ENCODE data around the gene FBXO31.

The FBXO31 gene

GRCh38 chr16:87324411-87325275 lies 58.9 kb downstream of the FBXO31 start:
- no peak for DNase-seq

GRCh38 chr16:87323727-87324410 lies 59.7 kb downstream of the FBXO31 start:
- no peak for DNase-seq

- no peak for DNase-seq
Measured at GRCh38 chr16:87322833-87323726, 60.5 kb downstream of the FBXO31 start.

- DNase-seq: no peak
Measured at GRCh38 chr16:87322360-87322759, 61.2 kb downstream of the FBXO31 start.

- no peak for DNase-seq
Measured at GRCh38 chr16:87321336-87322107, 62.1 kb downstream of the FBXO31 start.

GRCh38 chr16:87320510-87321227 lies 62.9 kb downstream of the FBXO31 start:
- DNase-seq: no peak

- no peak for DNase-seq
Measured at GRCh38 chr16:87319997-87320491, 63.5 kb downstream of the FBXO31 start.

- DNase-seq: no peak
Measured at GRCh38 chr16:87319011-87319410, 64.6 kb downstream of the FBXO31 start.

- no peak for DNase-seq
Measured at GRCh38 chr16:87317750-87318644, 65.6 kb downstream of the FBXO31 start.

- peak; percentile 93 to 95 for DNase-seq
Measured at GRCh38 chr16:87316923-87317749, 66.4 kb downstream of the FBXO31 start, which contains the start of gene C16orf95. Gene C16orf95, minus strand, starts transcription at chr16:87317392. Its CDS starts 150 bp downstream, at chr16:87317242.

GRCh38 chr16:87316450-87316922 lies 67.1 kb downstream of the FBXO31 start:
- DNase-seq: no peak

GRCh38 chr16:87314990-87315420 lies 68.6 kb downstream of the FBXO31 start:
- no peak for DNase-seq

- no peak for DNase-seq
Measured at GRCh38 chr16:87312008-87312407, 71.6 kb downstream of the FBXO31 start.

GRCh38 chr16:87311387-87311786 lies 72.2 kb downstream of the FBXO31 start:
- DNase-seq: no peak

- DNase-seq: no peak
Measured at GRCh38 chr16:87310610-87311009, 73.0 kb downstream of the FBXO31 start.

- no peak for DNase-seq
Measured at GRCh38 chr16:87309620-87310525, 73.7 kb downstream of the FBXO31 start.

- DNase-seq: no peak
Measured at GRCh38 chr16:87308826-87309225, 74.8 kb downstream of the FBXO31 start.

- DNase-seq: no peak
Measured at GRCh38 chr16:87306516-87306915, 77.1 kb downstream of the FBXO31 start.
